GM18508 (cell line): Measurements from ENCODE around the gene POLDIP2.

Source experiments
- ATAC-seq: cut with Tn5 transposase; IDR thresholded peaks from one replicate; pipeline ENCODE4 v1.9.1; 2021; ENCODE audit warnings: moderate number of reproducible peaks; ENCODE audit not compliant: insufficient read depth, unreplicated experiment

POLDIP2 gene, protein sequence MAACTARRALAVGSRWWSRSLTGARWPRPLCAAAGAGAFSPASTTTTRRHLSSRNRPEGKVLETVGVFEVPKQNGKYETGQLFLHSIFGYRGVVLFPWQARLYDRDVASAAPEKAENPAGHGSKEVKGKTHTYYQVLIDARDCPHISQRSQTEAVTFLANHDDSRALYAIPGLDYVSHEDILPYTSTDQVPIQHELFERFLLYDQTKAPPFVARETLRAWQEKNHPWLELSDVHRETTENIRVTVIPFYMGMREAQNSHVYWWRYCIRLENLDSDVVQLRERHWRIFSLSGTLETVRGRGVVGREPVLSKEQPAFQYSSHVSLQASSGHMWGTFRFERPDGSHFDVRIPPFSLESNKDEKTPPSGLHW

DNA sequence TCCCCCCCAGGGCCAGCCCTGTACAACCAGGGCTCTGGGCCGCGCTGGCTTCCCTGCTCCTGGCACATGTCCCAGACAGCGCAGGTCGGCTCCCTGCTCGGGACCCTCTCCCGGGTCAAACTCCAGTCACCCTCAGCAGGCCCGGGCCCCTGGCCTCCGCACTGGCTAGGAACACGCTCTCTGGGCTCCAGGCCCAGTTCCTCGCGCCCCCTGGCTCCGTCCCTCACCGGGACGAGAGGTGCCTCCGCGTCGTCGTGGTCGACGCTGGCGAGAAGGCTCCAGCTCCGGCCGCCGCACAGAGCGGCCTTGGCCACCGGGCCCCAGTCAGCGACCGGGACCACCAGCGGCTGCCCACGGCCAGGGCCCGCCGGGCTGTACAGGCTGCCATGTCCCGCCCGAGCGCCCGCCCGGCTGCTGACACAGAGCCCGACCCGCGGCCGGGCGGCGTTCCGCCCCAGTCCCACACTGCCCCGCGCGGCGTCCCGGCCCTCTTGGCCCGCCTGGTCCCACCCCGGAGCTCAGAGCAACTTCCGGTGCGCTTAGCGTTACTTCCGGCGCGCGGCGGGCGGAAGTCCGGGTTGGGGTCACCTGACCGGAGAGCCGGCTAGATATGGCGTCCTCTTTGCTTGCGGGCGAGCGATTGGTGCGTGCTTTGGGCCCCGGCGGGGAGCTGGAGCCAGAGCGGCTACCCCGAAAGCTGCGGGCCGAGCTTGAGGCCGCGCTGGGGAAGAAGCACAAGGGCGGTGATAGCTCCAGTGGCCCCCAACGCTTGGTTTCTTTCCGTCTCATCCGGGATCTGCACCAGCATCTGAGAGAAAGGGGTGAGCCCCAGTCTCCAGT lies at the start of gene POLDIP2:
TSS of gene POLDIP2 (minus strand) at position 467 of the 840 bp plus-strand sequence. CDS start at position 388, 79 bp downstream.
- ATAC-seq = no peak

DNA sequence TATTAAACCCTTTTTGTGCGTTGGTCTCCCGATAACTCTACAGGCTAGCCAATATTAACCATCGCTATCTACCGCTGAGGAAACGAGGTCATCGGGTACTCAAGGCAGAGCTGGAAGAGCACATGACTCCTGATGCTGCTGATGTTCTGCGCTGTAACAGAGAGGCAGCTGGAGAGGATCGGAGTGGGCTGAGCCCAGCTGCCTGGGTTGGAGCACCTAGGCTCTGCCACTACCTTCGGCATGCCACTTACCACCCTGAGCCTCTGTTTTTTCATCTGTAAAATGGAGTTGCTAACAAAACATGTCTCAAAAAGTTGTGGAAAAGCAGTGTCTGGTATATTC lies 49.1 kb upstream of the POLDIP2 start:
- ATAC-seq = no peak

DNA sequence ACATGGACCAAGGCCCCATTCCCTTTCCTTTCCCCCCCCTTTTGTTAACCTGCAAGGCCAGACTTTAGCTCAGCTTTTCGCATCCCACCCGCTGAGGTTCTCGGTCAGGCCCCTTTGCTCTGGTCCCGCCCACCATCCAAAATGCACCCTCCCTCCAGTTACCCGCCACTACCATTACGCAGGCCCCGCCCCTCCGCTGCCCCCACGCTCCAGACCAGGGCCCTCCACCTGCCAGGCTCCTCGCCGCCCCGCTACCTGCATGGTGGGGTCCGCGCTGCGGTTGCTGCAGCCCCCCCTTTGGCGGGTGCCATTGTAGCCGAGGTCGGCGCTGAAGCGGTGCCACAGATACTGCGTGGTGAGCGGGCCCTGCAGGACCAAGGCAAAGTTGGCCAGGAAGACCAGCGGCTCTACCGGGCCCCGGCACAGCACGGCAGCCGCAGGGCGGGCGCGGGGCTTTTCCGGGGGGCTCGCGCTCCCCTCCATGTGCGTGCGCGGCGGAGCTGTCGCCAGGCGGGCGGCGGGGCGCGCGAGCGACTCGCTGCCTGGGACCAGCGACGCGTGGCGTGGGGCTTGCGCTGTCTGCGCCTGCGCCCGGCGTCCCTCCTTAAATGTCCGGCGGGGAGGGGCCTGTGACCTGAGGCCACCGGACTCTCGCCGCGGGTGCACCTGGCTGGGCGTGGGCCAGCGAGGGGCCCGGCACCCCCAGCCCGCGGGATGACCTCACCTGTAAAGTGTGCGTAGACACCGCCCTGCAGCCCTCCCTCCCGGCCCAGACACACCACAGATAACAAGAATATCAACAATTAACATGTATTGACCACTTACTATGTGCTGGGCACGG lies 48.5 kb upstream of the POLDIP2 start, which contains the start of gene SLC46A1:
TSS of gene SLC46A1 (minus strand) at position 581 of the 841 bp plus-strand sequence. CDS start at position 483, 98 bp downstream.
- no peak for ATAC-seq

DNA sequence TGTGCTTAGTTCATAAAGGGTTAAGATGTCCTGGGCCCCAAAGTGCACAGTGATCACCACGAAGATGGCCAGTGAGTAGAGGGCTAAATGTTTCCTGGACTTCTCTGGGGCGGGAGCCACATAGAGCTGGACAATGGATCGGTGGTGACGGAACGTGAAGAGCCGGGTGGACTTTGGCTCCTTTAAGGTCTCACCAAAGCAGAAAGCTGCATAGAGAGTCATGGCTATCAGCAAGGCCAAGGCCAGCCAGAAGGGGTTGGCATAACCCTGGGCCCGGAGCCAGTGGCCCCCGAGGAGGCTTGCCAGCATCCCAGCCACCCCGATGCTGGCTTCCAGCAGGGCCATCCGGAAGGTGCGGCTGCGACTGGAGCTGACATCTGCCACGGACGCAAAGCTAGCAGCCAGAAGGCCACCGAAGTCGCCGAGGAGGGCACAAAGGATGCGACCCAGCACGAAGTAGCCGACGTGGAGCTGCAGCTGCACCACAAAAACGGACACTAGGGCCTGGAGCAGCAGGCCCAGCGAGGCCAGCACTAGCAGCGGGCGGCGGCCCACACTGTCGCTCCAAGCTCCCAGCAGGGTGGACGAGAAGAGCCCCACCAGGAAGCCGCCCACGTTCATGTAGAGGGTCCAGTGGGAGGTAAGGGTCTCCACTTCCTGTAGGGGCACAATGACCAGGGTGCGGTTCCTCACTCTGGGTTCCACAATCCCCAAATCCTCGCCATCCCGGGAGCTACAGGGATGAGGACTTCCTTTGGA lies 47.7 kb upstream of the POLDIP2 start:
- ATAC-seq = no peak

DNA sequence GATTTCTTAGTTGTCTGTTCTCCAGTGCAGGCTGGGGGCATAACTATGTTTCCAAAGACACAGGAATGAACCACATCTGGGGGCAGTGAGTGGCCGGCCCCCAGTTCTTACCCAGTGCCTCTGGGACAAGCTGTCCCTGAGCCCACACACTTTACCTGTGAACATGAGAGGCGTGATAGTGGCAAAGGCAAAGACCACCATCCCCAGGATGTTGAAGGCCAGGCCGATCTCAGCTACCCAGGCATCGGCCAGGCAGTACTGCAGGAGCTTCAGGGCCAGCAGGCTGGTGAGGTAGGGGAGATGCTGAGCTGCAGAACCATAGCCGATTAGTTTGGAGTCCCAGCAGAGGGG lies 47.1 kb upstream of the POLDIP2 start:
- no peak for ATAC-seq

DNA sequence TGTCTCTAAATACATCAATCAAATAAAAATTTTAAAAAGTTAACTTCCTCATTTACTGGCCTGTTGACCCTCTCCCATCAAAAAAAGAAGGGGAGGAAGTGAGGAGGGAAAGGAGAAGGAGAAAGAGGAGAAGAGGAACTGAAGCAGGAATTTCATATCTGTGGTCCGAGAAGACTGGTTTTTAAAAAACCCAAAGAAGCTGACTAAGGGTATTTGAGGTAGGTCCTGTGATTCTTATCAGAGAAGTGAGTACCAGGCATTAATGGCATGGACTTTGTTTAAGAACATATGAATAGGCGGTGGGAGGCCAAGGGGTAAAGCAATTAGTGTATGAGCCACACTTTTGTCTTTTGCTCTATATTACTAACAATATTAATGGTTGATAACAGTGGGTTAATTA lies 46.7 kb upstream of the POLDIP2 start:
- ATAC-seq = no peak

DNA sequence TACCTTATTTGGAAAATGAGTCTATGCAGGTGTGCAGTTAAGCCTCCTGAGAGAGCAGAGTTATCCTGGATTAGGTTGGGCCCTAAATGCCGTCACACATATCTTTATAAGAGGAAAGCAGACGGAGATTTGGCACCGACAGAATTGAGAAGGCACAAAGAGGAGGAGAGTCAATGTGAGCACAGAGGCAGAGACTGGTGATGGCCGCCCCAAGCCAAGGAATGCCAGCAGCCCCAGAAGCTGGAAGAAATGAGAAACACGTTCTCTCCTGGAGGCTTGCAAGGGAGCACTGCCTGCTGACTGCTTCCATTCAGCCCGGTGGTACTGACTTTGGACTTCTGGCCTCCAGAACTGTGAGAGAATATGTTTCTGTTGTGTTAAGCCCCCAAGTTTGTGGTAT lies 45.5 kb upstream of the POLDIP2 start:
- no peak for ATAC-seq

DNA sequence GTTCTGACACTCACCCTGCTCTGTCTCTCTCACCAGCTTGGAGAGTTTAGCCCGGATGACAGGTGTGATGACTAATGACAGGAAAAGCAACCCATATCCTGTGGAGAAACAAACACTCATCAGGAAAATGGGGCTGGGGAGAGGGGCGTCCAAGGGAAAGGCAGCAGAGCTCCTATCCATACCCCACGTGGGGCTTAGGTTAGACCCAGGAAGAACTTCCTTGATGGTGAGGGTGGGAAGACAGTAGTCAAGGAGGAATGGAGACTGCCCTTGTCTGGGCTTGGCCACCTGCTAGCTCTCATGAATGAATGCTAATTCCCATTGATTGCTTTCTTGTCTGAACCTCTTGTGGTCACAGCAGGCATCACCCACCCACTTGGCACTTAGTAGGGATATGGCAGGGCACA lies 44.9 kb upstream of the POLDIP2 start:
- ATAC-seq = no peak

DNA sequence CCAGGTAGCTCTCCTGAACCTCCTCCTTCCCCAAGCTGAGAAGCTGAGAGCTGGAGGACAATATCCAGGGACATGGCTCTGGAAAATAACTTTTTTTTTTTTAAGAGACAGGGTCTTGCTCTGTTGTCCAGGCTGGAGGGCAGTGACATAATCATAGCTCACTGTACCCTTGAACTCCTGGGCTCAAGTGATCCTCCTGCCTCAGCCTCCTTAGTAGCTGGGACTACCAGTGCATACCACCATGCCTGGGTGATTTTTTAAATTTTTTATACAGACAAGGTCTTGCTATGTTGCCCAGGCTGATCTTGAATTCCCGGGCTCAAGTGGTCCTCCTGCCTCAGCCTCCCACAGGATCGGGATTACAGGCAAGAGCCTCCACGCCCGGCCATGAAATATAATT lies 42.5 kb upstream of the POLDIP2 start:
- ATAC-seq = no peak

DNA sequence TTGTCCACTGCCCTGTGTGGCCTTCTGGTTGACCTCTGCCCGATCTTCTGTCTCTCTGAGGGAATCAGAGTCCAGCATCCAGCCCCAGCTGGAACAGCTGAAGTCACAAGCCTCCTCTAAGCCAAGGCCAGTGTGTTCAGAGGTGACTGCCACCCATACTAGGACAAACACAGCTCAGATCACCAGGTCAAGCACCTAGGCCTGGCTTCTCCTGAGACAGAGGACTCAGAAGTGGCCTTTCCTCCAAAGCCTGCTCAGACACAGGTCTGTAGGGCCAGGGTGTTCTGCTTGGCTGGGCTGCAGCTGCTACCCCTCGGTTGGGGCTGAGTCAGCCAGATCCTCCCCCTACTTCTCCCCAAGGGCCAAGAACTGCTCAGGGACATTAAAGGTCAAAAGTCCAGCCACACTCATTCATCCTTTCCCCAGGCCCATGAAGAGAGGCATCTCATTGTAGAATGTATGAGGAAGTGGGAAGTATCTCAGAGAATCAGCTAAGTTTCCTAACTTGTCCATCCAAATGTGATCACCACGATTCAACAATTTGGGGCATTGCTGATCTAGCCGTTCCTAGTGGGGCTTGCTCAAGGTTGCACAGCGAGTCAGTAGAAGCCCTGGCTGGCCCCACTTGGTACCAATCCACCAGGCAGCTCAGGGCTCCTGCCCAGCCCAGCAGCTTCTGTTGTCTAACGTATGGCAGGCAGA lies 41.1 kb upstream of the POLDIP2 start:
- ATAC-seq = no peak

DNA sequence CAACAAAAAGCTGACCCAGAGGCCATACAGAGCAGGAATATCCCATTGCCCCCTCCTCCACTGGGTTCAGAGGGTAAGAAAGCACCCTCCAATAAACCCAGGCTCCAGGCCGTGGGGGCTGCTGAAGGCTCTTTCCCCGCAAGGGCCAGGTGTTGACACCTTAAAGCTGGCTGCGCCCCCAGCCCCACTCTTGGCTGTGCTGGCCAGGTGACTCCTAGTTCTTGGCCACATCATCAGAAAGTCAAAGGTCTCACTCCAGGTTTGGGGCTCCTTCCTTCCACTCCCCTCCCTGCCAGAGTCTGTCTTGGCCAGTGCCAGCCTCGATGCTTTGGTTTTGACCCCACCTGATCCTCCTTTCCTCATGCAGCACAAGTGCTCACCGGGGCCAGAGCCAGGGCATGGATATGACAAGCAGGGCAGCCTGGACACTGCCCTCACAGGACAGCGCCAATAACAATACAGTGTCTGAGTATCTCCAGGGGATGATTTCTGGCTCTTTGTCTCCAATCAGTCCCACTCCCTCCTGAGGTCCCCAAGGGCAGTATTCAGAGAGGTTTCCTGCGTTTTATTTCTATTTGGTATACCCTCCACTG lies 40.5 kb upstream of the POLDIP2 start:
- ATAC-seq = no peak

DNA sequence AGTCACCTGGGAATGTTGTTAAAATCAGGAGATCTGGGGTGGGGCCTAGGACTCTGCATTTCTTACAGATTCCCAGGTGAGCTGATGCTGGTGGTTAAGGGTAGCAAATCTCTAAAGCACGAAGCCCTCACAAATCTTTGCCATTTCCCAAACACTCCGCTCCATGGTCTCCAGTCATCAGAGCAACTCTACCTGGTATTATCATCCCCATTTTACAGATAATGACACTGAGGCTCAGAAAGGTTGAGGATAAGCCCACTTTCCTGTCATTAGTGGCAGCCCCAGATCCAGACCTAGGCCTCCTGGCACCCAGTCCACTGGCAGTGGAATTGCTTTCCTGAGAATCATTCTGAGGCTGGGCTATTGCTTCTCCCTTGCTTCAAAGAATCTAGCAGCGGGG lies 39.9 kb upstream of the POLDIP2 start:
- no peak for ATAC-seq

DNA sequence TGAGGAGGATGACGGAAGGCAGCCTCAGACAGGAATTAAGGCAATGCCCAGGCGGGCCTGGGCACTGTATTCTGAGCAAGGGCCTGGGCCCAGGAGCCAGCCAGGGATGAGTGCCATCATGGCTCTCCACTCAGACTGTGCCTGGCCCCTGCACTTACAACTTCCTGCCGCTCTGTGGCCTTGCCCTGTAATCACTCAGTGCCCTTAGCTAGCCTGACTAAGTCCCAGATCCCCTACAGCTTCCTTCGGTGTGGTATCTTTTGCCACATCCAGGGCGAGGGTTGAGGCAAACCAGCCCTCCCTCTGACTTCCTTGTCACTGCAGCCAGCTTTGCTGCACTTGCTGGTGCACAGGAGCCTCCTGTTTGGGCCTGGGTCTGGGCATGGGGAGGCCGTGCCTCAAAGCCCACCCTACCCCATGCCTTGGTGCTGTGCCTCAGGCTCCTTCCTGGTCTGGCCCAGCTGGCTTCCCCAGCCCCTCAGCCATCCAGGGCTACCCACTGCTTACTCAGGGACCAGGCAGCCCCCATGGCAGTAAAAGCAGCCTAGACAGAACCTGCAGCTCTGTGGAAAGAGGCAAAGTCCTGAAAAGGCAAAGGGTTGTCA lies 39.4 kb upstream of the POLDIP2 start:
- no peak for ATAC-seq

DNA sequence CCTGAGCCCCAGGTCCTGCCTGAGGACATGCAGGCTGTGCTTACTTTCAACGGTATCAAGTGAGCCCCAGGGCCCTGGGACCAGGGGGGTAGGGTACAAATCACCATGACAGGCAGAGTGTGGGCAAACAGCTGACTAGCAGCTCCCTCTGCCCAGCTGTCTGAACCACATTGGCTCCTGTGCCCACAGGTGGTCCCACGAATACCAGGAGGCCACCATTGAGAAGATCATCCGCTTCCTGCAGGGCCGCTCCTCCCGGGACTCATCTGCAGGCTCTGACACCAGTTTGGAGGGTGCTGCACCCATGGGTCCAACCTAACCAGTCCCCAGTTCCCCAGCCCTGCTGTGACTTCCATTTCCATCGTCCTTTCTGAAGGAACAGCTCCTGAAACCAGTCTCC lies 38.6 kb upstream of the POLDIP2 start:
- ATAC-seq = no peak

DNA sequence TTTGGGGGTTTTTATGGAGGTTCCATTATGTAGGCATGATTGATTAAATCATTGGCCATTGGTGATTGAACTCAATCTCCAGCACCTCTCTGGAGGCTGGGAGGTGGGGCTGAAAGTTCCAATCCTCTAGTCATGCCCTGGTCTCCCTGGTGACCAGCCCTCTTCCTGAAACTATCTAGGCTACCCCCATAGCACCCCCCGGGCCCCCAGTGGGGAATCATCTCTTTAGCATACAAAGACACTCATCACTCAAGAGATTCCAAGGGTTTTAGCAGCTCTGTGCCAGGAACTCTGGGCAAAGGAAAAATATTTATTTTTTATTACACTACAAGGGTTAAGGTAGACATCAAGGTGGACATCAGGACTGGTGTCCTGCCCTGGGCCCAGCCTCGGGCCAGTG lies 38.1 kb upstream of the POLDIP2 start:
- no peak for ATAC-seq

DNA sequence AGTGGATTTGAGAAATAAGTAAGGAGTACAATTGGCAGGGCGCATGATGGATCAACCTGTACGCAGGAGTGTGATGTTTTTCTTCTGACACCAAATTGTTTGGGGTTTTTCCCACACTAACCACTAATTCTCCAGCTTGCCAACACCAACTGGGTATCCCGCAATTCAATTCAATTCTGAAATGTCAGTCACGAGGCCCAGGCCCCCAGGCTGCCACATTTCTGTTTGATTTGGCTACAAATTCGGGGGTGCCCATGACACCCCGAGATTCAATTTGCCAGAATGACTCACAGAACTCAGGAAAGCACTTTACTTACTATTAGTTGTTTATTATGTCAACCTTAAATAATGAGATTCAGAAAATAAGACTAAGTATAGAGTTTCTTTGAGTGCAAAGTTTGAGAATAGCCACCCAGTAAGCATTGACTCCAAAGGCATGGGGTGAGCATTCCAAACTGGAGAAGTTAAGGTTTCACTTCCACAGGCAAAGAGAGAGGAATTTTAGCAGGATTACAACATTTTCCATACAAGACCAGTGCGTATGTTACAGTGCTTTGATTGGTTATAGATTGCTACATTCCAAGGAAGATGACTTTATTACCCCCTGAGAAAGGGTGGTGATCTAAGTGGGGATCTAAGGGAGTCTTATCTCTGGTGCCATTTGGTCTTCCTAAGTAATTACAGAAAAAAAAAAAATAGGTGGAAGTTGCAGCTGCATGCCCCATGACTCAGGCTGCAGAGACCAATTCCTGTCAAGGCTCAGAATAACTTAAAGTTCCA lies 37.2 kb upstream of the POLDIP2 start:
- ATAC-seq = no peak

DNA sequence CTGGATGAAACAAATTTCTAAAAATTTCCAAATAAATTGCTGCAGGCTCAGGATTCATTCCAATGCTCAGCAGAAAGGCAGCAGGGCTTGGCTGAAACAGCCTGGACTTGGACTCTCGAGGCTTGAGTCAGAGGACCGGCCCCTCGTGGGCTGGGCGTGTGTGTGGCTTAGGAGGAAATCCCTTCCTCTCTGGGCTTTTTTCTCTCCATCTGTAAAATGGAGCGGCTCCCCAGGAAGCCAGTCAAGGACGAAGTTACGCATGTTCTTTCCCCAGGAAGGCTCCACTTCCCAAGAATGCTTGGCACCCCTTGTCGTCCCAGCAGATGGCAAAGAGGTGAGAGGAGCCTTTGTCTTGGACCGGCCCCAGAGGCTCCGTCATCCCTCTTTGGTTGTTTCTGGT lies 35.2 kb upstream of the POLDIP2 start:
- no peak for ATAC-seq

DNA sequence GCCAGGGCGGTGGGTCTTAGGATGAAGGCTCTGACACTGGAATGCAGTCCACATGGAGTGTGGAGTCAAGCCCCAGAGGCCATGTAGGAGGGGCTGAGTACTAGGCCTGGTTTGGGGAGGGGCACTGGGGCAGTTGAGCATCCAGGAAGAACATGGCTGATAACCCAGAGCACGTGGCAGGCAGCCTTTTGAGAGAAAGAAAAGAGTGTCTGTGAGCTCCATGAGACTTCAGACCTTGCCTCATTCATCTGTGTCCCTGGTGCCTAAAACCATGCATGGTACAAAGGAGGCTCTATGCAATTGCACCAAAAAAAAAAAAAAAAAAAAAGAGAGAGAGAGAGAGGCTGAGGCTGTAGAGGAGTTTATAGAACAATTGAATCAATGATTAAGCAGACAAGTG lies 34.1 kb upstream of the POLDIP2 start:
- ATAC-seq = no peak
